Astrocyte (in vitro differentiated cells and primary cell): ENCODE results near the gene GNS.

ENCODE experiments used
- EZH2 ChIP-seq: IDR thresholded peaks from 2 replicates; pipeline ENCODE4 v1.6.1; 2012; ENCODE audit warnings: mild to moderate bottlenecking, low read length, inconsistent platforms; ENCODE audit not compliant: insufficient read depth
- TF ChIP-seq, protein P1 (sequence below): IDR thresholded peaks from 2 replicates; pipeline ENCODE4 v1.5.1; 2011; ENCODE audit warnings: low read depth, mild to moderate bottlenecking, inconsistent platforms, low read length, moderate library complexity; ENCODE audit not compliant: insufficient read depth

- TF ChIP-seq, protein P1, sequence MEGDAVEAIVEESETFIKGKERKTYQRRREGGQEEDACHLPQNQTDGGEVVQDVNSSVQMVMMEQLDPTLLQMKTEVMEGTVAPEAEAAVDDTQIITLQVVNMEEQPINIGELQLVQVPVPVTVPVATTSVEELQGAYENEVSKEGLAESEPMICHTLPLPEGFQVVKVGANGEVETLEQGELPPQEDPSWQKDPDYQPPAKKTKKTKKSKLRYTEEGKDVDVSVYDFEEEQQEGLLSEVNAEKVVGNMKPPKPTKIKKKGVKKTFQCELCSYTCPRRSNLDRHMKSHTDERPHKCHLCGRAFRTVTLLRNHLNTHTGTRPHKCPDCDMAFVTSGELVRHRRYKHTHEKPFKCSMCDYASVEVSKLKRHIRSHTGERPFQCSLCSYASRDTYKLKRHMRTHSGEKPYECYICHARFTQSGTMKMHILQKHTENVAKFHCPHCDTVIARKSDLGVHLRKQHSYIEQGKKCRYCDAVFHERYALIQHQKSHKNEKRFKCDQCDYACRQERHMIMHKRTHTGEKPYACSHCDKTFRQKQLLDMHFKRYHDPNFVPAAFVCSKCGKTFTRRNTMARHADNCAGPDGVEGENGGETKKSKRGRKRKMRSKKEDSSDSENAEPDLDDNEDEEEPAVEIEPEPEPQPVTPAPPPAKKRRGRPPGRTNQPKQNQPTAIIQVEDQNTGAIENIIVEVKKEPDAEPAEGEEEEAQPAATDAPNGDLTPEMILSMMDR, result no peak
- TF ChIP-seq EZH2, result no peak
These were observed 31.8 kb upstream of the GNS start for GRCh38 chr12:64791036-64791435.
